ENCODE results near the gene MFRP.

DNA sequence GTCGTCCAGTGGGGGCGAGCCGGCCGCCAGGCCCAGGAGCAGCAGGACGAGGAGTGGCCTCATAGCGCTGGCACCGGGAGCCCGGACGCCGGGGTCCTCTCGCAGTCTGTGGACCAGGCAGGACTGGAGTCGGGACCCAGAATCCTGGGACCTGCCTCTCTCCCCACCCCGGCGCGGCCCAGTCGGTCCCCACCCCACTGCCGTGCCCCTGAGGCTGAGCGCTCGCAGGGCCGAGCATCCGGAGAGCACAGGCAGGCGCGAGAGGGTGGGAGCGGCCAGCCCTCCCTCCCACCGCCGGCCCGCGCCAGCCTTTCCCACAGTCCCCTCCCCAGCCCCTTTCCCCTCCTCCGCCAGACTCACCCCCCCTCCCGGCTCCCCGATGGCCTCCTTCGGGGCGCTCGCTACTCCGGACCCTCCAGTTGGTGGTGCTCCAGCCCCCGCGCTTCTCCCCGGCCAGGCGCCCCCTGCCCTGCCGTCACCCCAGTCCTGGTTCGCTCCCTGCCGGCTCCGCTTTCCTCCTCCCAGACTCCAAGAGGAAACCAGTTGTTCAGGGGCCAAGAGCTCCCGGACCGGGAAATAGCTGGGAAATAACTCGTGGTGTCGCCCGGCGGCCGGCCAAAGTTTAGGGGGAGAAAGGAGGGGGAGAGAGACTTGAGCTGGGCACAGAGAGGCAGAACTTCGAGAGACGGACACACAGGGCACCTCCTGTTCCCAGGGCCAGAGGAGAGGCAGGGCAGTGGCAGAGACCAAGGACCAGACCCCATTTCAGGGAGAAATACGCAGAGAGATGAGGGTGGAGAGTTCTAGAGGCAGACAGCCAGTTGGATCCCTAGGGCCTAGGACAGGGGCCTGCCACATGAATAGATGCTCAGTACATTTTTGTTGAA lies 5.9 kb downstream of the MFRP start, which contains the start of gene C1QTNF5:
- TF ChIP-seq, protein P1, sequence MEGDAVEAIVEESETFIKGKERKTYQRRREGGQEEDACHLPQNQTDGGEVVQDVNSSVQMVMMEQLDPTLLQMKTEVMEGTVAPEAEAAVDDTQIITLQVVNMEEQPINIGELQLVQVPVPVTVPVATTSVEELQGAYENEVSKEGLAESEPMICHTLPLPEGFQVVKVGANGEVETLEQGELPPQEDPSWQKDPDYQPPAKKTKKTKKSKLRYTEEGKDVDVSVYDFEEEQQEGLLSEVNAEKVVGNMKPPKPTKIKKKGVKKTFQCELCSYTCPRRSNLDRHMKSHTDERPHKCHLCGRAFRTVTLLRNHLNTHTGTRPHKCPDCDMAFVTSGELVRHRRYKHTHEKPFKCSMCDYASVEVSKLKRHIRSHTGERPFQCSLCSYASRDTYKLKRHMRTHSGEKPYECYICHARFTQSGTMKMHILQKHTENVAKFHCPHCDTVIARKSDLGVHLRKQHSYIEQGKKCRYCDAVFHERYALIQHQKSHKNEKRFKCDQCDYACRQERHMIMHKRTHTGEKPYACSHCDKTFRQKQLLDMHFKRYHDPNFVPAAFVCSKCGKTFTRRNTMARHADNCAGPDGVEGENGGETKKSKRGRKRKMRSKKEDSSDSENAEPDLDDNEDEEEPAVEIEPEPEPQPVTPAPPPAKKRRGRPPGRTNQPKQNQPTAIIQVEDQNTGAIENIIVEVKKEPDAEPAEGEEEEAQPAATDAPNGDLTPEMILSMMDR (IDR thresholded peaks at IDR 0.05; ENCODE audit: insufficient read depth, low read length, poor library complexity, severe bottlenecking): no peak
- TF ChIP-seq EZH2phosphoT487 (conservative IDR thresholded peaks at IDR 0.05; ENCODE audit: low read length): no peak
